ENCODE results near the gene ALDH4A1.
"Not testable (repeated sequence)": the region's sequence is repeated elsewhere in the genome, so short reads cannot be mapped to it uniquely, and the experiment has no call there.

Gene ALDH4A1

GRCh38 chr1:18836654-18837053 is 65.7 kb downstream of the ALDH4A1 start:
- no peak for DNase-seq

DNA sequence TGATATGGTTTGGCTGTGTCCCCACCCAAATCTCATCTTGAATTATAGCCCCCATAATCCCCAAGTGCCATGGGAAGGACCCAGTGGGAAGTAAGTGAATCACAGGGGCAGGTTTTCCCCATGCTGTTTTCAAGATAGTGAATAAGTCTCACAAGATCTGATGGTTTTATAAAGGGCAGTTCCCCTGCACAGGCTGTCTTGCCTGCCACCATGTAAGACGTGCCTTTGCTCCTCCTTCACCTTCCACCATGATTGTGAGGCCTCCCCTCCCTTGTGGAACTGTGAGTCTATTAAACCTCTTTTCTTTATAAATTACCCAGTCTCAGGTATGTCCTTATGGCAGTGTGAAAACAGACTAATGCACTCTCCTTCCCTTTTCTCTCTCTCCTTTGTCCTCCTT is 70.0 kb downstream of the ALDH4A1 start:
- DNase-seq: not testable (repeated sequence)

DNA sequence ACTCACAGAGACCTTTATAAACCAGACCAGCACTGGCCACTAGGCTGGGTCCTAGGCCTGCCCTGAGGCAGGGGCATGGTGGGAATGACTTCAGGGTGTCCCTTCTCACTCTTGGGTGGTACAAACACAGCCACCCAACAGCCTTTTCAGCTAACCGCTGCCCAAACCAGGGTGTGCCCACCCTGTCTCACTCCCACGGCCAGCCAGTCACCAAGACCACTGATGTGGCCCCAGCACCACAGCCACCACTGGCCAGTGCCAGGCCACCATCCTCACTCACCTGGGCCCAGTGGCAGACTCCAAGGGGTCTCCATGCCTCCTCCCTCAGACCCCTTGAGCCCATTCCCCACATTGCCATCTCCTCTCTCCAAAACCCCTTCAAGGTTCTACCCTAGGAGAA is 70.7 kb downstream of the ALDH4A1 start:
- no peak for DNase-seq

DNA sequence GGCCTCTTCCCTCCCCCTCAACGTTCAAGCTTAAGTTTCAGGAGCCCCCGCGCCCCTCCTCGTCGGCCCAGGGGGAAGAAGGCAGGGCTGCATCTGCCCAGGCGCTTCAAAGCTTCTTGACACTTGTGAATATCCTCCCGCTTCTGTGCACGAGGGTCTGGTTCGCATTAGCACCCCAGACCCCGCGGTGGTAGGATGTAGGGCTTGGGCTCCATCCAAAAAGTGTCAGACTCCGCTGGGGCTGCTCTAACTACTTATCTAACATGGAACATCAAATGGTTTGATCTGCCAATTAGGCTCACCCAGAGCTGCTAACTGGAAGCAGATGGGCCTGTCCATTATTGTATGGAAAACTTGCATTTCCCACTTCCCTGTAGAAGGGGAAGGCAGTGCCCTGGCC is 71.8 kb downstream of the ALDH4A1 start:
- DNase-seq: no peak

GRCh38 chr1:18829671-18830070 is 72.7 kb downstream of the ALDH4A1 start:
- DNase-seq: no peak

GRCh38 chr1:18828224-18828623 is 74.1 kb downstream of the ALDH4A1 start:
- no peak for DNase-seq

DNA sequence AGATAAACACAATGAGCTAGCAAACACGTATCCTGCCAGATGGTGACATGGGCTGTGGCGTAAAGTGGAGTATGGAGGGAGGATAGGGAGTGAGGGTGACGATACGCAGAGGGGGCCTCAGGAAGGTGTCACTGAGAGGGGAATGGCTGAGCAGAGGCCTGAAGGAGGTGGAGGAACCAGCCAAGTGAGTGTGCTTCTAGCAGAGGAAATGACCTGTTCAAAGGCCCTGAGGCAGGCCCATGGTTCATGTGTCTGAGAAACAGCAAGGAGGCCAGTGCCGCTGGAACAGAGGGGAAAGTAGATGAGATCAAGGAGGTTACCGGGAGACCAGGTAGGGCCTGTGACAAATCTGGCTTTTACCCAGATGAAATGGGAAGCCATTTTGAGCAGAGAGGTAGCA is 78.9 kb downstream of the ALDH4A1 start:
- no peak for DNase-seq

Data from NCI-H2081 (cell line).